ENCODE data around the gene PC. TPM values are rescaled to one million over a fixed set of nuclear protein-coding genes. Genes with fewer than 3 reads are reported as not detected.

The PC gene
- total RNA-seq, 2 donors from 2014 or later = 8.0 to 12.7 TPM

DNA sequence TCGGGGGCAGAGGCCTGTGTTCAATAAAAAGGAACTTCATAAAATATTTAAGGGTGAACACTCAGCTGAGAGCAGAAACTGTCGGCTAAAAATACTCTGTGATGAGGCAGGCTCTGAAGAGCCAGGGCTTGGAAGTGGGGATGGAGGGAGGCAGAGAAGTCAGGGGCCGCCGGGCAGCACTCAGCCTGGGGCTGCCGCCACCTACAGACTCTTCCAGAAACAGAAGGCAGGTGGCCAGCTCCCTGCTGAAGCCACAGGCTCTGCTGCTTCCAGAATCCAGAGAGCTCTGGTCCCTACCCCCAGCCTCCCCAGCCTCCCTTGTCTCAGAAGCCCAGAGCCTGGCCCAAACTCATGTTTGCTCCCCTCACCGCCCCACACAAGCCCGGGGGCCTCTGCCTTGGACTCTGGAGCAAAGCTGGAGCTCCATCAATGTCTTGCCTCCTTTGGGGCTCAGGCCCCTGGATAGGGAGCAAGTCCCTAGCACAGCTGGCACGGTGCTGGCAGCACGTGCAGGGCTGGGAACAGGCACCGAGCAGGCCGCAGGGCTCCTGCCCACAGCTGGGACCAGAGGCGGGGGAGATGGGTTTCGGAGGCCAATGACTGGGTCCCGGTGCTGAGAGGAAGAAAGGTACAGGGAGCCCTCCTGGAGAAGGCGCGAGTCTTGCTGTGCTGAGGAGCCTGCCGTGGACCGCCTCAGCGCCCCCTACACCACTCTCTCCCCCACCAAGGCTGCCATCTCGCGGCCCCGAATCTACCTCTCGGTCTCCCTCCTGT lies 93.1 kb downstream of the PC start:
- no peak overlapping the region for H3K27ac ChIP-seq
- ATAC-seq (ENCODE audit: insufficient number of reproducible peaks, low FRiP score, low read depth) (no peak), DNase-seq (ENCODE audit: low spot score) (no peak)
- H3K27me3 ChIP-seq (replicated peaks; ENCODE audit: insufficient read depth) = no peaks in the 10 kb centered on the region
- H3K36me3 ChIP-seq = peaks cover 1% of the 10 kb centered on the region
- TF ChIP-seq, protein P1, sequence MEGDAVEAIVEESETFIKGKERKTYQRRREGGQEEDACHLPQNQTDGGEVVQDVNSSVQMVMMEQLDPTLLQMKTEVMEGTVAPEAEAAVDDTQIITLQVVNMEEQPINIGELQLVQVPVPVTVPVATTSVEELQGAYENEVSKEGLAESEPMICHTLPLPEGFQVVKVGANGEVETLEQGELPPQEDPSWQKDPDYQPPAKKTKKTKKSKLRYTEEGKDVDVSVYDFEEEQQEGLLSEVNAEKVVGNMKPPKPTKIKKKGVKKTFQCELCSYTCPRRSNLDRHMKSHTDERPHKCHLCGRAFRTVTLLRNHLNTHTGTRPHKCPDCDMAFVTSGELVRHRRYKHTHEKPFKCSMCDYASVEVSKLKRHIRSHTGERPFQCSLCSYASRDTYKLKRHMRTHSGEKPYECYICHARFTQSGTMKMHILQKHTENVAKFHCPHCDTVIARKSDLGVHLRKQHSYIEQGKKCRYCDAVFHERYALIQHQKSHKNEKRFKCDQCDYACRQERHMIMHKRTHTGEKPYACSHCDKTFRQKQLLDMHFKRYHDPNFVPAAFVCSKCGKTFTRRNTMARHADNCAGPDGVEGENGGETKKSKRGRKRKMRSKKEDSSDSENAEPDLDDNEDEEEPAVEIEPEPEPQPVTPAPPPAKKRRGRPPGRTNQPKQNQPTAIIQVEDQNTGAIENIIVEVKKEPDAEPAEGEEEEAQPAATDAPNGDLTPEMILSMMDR (IDR thresholded peaks at IDR 0.05) = no peak
- H3K4me3 ChIP-seq = no peak overlapping the region
- no peaks in the 10 kb centered on the region for H3K9me3 ChIP-seq
- no peaks in the 10 kb centered on the region for H3K4me1 ChIP-seq (ENCODE audit: control insufficient read depth in 1 of 2, low read depth in 2 of 2)

DNA sequence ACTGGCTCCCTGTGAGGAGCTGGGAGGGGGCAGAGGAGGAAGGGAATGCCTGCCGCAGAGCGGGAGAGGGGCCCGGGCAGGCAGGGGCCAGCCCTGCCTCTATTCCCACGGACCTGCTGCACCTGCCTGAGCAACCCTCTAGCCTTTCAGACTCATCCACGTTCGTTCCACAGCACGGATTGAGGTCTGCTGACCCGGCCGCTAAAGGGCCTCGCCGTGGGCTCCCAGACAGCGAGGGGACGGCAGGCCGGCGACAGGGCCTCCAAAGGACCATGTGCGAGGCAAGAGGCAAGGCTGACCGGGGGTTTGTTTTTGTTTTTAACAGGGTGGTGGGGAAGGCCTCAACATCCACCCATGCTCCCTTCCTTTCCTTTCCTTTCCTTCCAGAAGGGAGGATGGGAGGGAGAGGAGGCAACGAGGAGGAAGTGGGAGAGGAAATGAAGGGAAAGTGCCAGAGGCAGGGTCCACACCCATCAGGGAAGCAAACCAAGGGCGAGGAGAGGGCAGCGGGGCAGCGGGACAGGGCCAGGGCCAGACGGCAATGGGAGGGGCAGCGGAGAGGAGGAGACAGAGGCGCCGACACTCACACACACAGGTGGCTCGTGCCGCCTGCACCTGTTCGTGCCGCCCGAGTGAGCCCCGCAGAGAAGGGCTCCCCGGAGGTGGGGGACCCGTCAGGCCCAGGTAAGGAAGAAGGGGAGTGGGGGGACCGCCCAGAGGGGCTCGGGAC lies 93.8 kb downstream of the PC start:
- Histone ChIP-seq H3K9me3 (no peaks in the 10 kb centered on the region), H3K27ac (no peak overlapping the region), H3K4me1 (ENCODE audit: control insufficient read depth in 1 of 2, low read depth in 2 of 2) (no peaks in the 10 kb centered on the region), H3K4me3 (no peak overlapping the region), H3K27me3 (replicated peaks; ENCODE audit: insufficient read depth) (no peaks in the 10 kb centered on the region), H3K36me3 (no peaks in the 10 kb centered on the region)
- TF ChIP-seq, protein P1 (IDR thresholded peaks at IDR 0.05) = no peak
- DNase-seq (ENCODE audit: low spot score) (no peak), ATAC-seq (ENCODE audit: insufficient number of reproducible peaks, low FRiP score, low read depth) (no peak)

DNA sequence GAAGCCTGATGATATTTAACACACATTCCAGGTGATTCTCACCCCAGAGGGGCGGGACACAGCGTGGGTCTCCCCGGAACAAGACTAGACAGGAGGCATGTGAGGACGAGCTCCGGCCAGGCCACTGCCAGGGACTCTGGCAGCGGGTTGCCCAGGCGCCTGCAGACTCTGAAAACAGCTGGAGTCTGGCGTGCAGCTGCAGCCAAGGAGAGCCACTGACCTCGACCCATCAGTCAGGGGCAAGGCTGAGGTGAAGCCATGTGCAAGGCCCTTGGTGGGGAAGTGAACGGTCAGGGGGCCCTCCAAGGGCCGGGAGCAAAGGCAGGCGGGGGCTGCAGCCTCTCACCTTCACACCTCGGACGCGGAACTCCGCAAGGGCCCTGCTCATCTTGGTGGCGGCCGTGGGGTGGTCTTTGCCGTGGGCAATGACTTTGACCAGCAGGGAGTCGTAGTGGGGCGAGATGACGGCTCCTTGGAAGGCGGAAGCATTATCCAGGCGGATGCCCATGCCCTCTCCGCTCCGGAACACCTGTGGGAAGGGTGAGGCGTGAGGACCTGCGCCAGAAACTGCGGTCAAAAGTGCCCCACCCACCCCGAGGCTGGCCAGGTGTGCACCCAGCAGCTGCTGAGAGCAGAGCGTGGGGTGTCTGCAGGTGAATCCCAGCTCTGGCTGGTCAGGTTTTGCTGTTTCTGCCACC lies 94.6 kb downstream of the PC start:
- Histone ChIP-seq H3K36me3 (no peaks in the 10 kb centered on the region), H3K27me3 (replicated peaks; ENCODE audit: insufficient read depth) (no peaks in the 10 kb centered on the region), H3K9me3 (no peaks in the 10 kb centered on the region), H3K4me1 (ENCODE audit: control insufficient read depth in 1 of 2, low read depth in 2 of 2) (no peaks in the 10 kb centered on the region), H3K27ac (no peak overlapping the region), H3K4me3 (no peak overlapping the region)
- ATAC-seq (ENCODE audit: insufficient number of reproducible peaks, low FRiP score, low read depth) = no peak
- DNase-seq (ENCODE audit: low spot score) = no peak
- TF ChIP-seq, protein P1 (IDR thresholded peaks at IDR 0.05) = no peak

DNA sequence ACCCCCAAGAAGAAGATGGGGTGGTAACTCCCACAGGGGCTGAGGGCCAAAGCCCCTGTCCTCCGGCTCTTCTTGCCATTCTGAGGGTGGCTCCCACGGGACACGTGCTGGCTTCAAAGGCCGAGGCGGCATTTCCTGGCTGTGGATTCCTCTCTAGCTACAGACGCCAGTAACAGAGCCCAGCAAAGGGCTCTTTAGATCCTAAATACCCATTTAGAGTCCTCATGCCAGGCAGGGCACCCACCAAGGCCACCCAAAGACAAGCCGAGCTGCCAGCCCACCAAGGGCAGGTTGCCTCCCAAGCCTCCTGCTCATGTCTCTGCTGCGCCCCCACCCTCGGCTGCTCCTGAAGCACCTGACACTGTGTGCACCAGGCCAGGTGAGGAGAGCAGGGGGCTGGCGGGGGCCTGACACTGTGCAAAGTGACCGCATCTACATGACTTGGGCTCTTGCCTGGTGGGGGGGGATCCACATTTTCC lies 95.6 kb downstream of the PC start:
- no peak overlapping the region for H3K4me3 ChIP-seq
- no peaks in the 10 kb centered on the region for H3K36me3 ChIP-seq
- DNase-seq (ENCODE audit: low spot score) = no peak
- H3K27me3 ChIP-seq (replicated peaks; ENCODE audit: insufficient read depth) = no peaks in the 10 kb centered on the region
- H3K27ac ChIP-seq = no peak overlapping the region
- TF ChIP-seq, protein P1 (IDR thresholded peaks at IDR 0.05) = no peak
- ATAC-seq (ENCODE audit: insufficient number of reproducible peaks, low FRiP score, low read depth) = no peak
- H3K4me1 ChIP-seq (ENCODE audit: control insufficient read depth in 1 of 2, low read depth in 2 of 2) = no peaks in the 10 kb centered on the region
- no peaks in the 10 kb centered on the region for H3K9me3 ChIP-seq

Measured in thoracic aorta (tissue), 2 donors.